Measurements from ENCODE around the gene DPP7.

The DPP7 gene

GRCh38 chr9:137112564-137113384, 1.8 kb downstream of the DPP7 start:
- no peak overlapping the region for H3K27ac ChIP-seq (ENCODE audit: low read length)

GRCh38 chr9:137111788-137112563, 2.6 kb downstream of the DPP7 start:
- no peaks in the 10 kb centered on the region for H4K20me1 ChIP-seq (ENCODE audit: insufficient read depth, low read length)
- no peaks in the 10 kb centered on the region for H3K9me2 ChIP-seq (replicated peaks; ENCODE audit: insufficient read depth, low read length)
- no peak overlapping the region for H3K4me2 ChIP-seq (ENCODE audit: low read depth, low read length)
- H3F3A ChIP-seq (ENCODE audit: insufficient read depth, low read length) = no peaks in the 10 kb centered on the region
- no peaks in the 10 kb centered on the region for H3K36me3 ChIP-seq (replicated peaks; ENCODE audit: insufficient read depth, low read length)
- no peak overlapping the region for H3K4me3 ChIP-seq (ENCODE audit: low read length)
- TF ChIP-seq CTCF (IDR thresholded peaks at IDR 0.05; ENCODE audit: low read length) (no peak), EZH2 (optimal IDR thresholded peaks at IDR 0.05; ENCODE audit: low read depth, low read length) (no peak), EZH2phosphoT487 (IDR thresholded peaks at IDR 0.05; ENCODE audit: low read length) (no peak)
- H3K27me3 ChIP-seq (replicated peaks; ENCODE audit: insufficient read depth, low read length) = peaks cover 6% of the 10 kb centered on the region; the same call in 1 of the 2 replicates
- no peak for DNase-seq
- H3K9ac ChIP-seq (ENCODE audit: low read length) = no peak overlapping the region
- no peaks in the 10 kb centered on the region for H3K79me2 ChIP-seq (ENCODE audit: low read length)
- no peaks in the 10 kb centered on the region for H3K4me1 ChIP-seq (ENCODE audit: low read length)
- H3K27ac ChIP-seq (ENCODE audit: low read length) = no peak overlapping the region
- H2AFZ ChIP-seq (ENCODE audit: low read length) = no peak overlapping the region
- no peaks in the 10 kb centered on the region for H3K9me3 ChIP-seq (replicated peaks; ENCODE audit: insufficient read depth, low read length)

More at GRCh38 chr9:137112564-137113384, 1.8 kb downstream of the DPP7 start:
- Histone ChIP-seq H3K4me2 (ENCODE audit: low read depth, low read length) (no peak overlapping the region), H4K20me1 (ENCODE audit: insufficient read depth, low read length) (no peaks in the 10 kb centered on the region), H3K9me3 (replicated peaks; ENCODE audit: insufficient read depth, low read length) (no peaks in the 10 kb centered on the region), H3K9me2 (replicated peaks; ENCODE audit: insufficient read depth, low read length) (no peaks in the 10 kb centered on the region), H3F3A (ENCODE audit: insufficient read depth, low read length) (no peaks in the 10 kb centered on the region), H3K4me3 (ENCODE audit: low read length) (no peak overlapping the region), H3K4me1 (ENCODE audit: low read length) (no peaks in the 10 kb centered on the region), H3K9ac (ENCODE audit: low read length) (no peak overlapping the region), H2AFZ (ENCODE audit: low read length) (no peak overlapping the region), H3K79me2 (ENCODE audit: low read length) (no peaks in the 10 kb centered on the region), H3K27me3 (replicated peaks; ENCODE audit: insufficient read depth, low read length) (peaks cover 12% of the 10 kb centered on the region), H3K36me3 (replicated peaks; ENCODE audit: insufficient read depth, low read length) (no peaks in the 10 kb centered on the region)
- TF ChIP-seq EZH2phosphoT487 (IDR thresholded peaks at IDR 0.05; ENCODE audit: low read length) (no peak), CTCF (IDR thresholded peaks at IDR 0.05; ENCODE audit: low read length) (no peak), EZH2 (optimal IDR thresholded peaks at IDR 0.05; ENCODE audit: low read depth, low read length) (no peak)
- no peak for DNase-seq

DNA sequence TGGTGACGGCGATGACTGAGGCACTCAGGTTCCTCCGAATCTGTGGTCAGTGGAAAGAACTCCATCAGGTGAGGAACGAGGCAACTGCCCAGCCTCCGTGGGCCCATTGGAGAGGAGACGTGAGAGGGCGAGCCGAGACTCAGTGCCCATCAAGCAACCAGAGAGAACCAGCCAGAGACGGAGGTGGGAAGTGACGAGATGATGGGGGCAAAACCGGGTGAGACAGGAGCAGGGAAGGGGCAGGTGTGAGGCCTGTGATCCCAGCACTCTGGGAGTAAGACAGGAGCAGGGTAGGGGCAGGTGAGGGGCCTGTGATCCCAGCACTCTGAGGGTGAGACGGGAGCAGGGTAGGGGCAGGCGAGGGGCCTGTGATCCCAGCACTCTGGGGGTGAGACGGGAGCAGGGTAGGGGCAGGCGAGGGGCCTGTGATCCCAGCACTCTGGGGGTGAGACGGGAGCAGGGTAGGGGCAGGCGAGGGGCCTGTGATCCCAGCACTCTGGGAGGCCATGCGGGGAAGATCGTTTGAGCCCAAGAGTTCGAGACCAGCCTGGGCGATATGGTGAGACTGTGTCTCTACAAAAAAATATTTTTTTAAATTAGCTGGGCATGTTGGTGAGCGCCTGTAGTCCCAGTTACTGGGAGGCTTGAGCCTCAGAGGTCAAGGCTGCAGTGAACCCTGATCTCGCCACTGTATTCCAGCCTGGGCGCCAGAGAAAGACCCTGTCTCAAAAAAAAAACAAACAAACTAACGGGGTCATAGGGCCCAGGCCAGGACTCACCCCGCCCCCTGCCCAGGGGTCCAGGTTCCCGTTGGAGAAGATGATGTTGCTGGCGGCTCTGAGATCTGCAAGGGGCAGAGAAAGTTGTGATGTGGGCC, 3.4 kb downstream of the DPP7 start:
- Histone ChIP-seq H4K20me1 (ENCODE audit: insufficient read depth, low read length) (no peaks in the 10 kb centered on the region), H3K36me3 (replicated peaks; ENCODE audit: insufficient read depth, low read length) (no peaks in the 10 kb centered on the region), H3F3A (ENCODE audit: insufficient read depth, low read length) (no peaks in the 10 kb centered on the region), H3K9ac (ENCODE audit: low read length) (no peak overlapping the region), H2AFZ (ENCODE audit: low read length) (no peak overlapping the region), H3K4me2 (ENCODE audit: low read depth, low read length) (no peak overlapping the region), H3K27ac (ENCODE audit: low read length) (no peak overlapping the region), H3K79me2 (ENCODE audit: low read length) (no peaks in the 10 kb centered on the region), H3K9me2 (replicated peaks; ENCODE audit: insufficient read depth, low read length) (no peaks in the 10 kb centered on the region), H3K27me3 (replicated peaks; ENCODE audit: insufficient read depth, low read length) (peaks cover 6% of the 10 kb centered on the region; the same call in 1 of the 2 replicates), H3K4me3 (ENCODE audit: low read length) (no peak overlapping the region), H3K4me1 (ENCODE audit: low read length) (no peaks in the 10 kb centered on the region), H3K9me3 (replicated peaks; ENCODE audit: insufficient read depth, low read length) (no peaks in the 10 kb centered on the region)
- no peak for DNase-seq
- TF ChIP-seq EZH2phosphoT487 (IDR thresholded peaks at IDR 0.05; ENCODE audit: low read length) = no peak

All from MM.1S (cell line).